Pancreas (tissue), 10 donors: ENCODE data around the gene ZNF710. TPM values are rescaled to one million over a fixed set of nuclear protein-coding genes. Genes with fewer than 3 reads are reported as not detected.
A peak's percentile ranks its signal among the peaks of the same experiment; 100 is the strongest.

Experiments used
- ATAC-seq, 4 donors: fragments of 200-7000 bp; cut with Tn5 transposase; one replicate each; pipeline versions ENCODE4 v1.8.0 to v1.9.1; 2020; ENCODE audit warnings: mild to moderate bottlenecking in 4 of 4, moderate library complexity in 4 of 4
- DNase-seq, 6 donors: peaks; one replicate each; pipeline ENCODE4 v3.0.0-alpha.2; 2020
- FAIRE-seq: peaks from 2 replicates; lab custom pipeline; 2012; peaks lifted over from hg19 to GRCh38; lab: Jason Lieb, UNC
- H3K27ac ChIP-seq, 4 donors: fragments of 200-600 bp; sonication (generic); 1 replicate in 3 of 4; 2 replicates in 1 of 4; pipeline versions ENCODE4 v1.5.0 to v1.8.0; 2020
- H3K27me3 ChIP-seq, 4 donors: fragments of 200-600 bp; one replicate each; pipeline ENCODE4 v1.8.0; 2021
- H3K36me3 ChIP-seq, 3 donors: fragments of 200-600 bp; sonication (generic) in 1 of 3; one replicate each; pipeline versions ENCODE4 v1.5.0 to v1.8.0; 2020 to 2021
- H3K4me1 ChIP-seq, 3 donors: fragments of 200-600 bp; one replicate each; pipeline ENCODE4 v1.8.0; 2021
- H3K4me3 ChIP-seq, 4 donors: fragments of 200-600 bp; sonication (generic) in 2 of 4; one replicate each; pipeline versions ENCODE4 v1.5.0 to v1.8.0; 2020 to 2021
- H3K9me3 ChIP-seq, 4 donors: fragments of 200-600 bp; one replicate each; pipeline ENCODE4 v1.8.0; 2021
- WGBS, 2 donors: extraction: QIAGEN DNeasy Blood & Tissue Kit; methylation state at CpG; one replicate each; pipeline ENCODE4 v1.1.7; 2013; 5-methylcytosine and 5-hydroxymethylcytosine counted together
- intact Hi-C, 3 donors: fragments of 100-400 bp; cut with DNase I; formaldehyde crosslinking; loops; one replicate each; pipeline versions ENCODE4 v1.11.1 to v1.14.2; 2022
- polyA plus RNA-seq, 2 donors: library from polyadenylated mRNA; stranded (reverse); fragments of 200-250 nt; gene quantifications; one replicate each; pipeline ENCODE4 v1.2.3, GENCODE V29; 2013
- total RNA-seq, 6 donors: library from RNA; stranded (reverse); fragmentation: NEBNext Ultra II Directional in 4 of 6; extraction: Animal tissue kit (Norgen Biotek cat#: 25700) in 4 of 6; gene quantifications; one replicate each; pipeline versions ENCODE4 v1.2.1 to v1.2.4, GENCODE V29; 2021 to 2023
- TF ChIP-seq, protein P1 (sequence below), 4 donors: fragments of 200-600 bp; sonication (generic) in 3 of 4; IDR thresholded peaks; one replicate each; pipeline versions ENCODE4 v1.5.0 to v1.8.0; 2021; ENCODE audit warnings: antibody characterized with exemption in 4 of 4
- donor health status: healthy with polysubstance abuse.
- donor health status: DM: no; HTN: no; CAD: no; lungs with moderate emphysema.
- donor health status: DM: no; HTN: no; CAD: no.
- donor health status: control.
- donor health status: control.
- donor health status: Bipolar disorder and iron deficiency.
- donor health status: DM: yes; HTN: yes; CAD: no.
- donor health status: DM: no; HTN: no; CAD: no.
- donor health status: DM: no; HTN: no; CAD: no.
- donor health status: DM: yes; HTN: yes; CAD: no.

ZNF710 gene
- total and polyA plus RNA-seq, 8 donors = 31.9 to 298 (median 37.8) TPM

GRCh38 chr15:90033448-90033847 lies 32.3 kb downstream of the ZNF710 start:
- H3K4me1 ChIP-seq = peaks cover 22 to 73% (median 50%) of the 10 kb centered on the region in 3 donors
- DNase-seq = peak in 2 of 6 donors; percentile 13 to 33
- H3K27me3 ChIP-seq = no peaks in the 10 kb centered on the region
- no peak for FAIRE-seq
- intact Hi-C loops = no loop called here
- 61 to 75% methylated on average over 6 of the region's 6 CpGs for WGBS, 2 donors
- H3K4me3 ChIP-seq = no peak overlapping the region
- TF ChIP-seq, protein P1, sequence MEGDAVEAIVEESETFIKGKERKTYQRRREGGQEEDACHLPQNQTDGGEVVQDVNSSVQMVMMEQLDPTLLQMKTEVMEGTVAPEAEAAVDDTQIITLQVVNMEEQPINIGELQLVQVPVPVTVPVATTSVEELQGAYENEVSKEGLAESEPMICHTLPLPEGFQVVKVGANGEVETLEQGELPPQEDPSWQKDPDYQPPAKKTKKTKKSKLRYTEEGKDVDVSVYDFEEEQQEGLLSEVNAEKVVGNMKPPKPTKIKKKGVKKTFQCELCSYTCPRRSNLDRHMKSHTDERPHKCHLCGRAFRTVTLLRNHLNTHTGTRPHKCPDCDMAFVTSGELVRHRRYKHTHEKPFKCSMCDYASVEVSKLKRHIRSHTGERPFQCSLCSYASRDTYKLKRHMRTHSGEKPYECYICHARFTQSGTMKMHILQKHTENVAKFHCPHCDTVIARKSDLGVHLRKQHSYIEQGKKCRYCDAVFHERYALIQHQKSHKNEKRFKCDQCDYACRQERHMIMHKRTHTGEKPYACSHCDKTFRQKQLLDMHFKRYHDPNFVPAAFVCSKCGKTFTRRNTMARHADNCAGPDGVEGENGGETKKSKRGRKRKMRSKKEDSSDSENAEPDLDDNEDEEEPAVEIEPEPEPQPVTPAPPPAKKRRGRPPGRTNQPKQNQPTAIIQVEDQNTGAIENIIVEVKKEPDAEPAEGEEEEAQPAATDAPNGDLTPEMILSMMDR (IDR thresholded peaks at IDR 0.05) = no peak
- no peaks in the 10 kb centered on the region for H3K36me3 ChIP-seq
- peak overlapping the region in 3 of 4 donors; percentile 58 to 72 (median 71) for H3K27ac ChIP-seq
- ATAC-seq = no peak
- no peaks in the 10 kb centered on the region for H3K9me3 ChIP-seq

GRCh38 chr15:90035095-90035839 lies 34.1 kb downstream of the ZNF710 start:
- 60% methylated on average over 19 of the region's 19 CpGs for WGBS, 2 donors
- H3K4me3 ChIP-seq = no peak overlapping the region
- TF ChIP-seq, protein P1 (IDR thresholded peaks at IDR 0.05) = no peak
- peaks cover 19 to 62% (median 38%) of the 10 kb centered on the region in 3 donors for H3K4me1 ChIP-seq
- no peaks in the 10 kb centered on the region for H3K9me3 ChIP-seq
- no peaks in the 10 kb centered on the region for H3K27me3 ChIP-seq
- FAIRE-seq (no peak), DNase-seq (peak in 5 of 6 donors; percentile 54 to 68 (median 61)), ATAC-seq (peak; percentile 62 to 72 (median 68))
- no peaks in the 10 kb centered on the region for H3K36me3 ChIP-seq
- intact Hi-C loops = no loop called here
- H3K27ac ChIP-seq = peak overlapping the region; percentile 32 to 85 (median 72)

GRCh38 chr15:90035840-90036230 lies 34.7 kb downstream of the ZNF710 start:
- intact Hi-C loops = no loop called here
- Histone ChIP-seq H3K4me3 (no peak overlapping the region), H3K27me3 (no peaks in the 10 kb centered on the region), H3K36me3 (no peaks in the 10 kb centered on the region), H3K4me1 (peaks cover 19 to 65% (median 38%) of the 10 kb centered on the region in 3 donors), H3K27ac (peak overlapping the region in 3 of 4 donors; percentile 60 to 85 (median 85)), H3K9me3 (no peaks in the 10 kb centered on the region)
- FAIRE-seq (no peak), DNase-seq (peak in 2 of 6 donors; percentile 28 to 43), ATAC-seq (no peak)
- TF ChIP-seq, protein P1 (IDR thresholded peaks at IDR 0.05) = no peak
- 85% methylated on average over 10 of the region's 10 CpGs for WGBS, 2 donors

- H3K4me1 ChIP-seq = peaks cover 19 to 65% (median 38%) of the 10 kb centered on the region in 3 donors
- no peaks in the 10 kb centered on the region for H3K9me3 ChIP-seq
- TF ChIP-seq, protein P1 (IDR thresholded peaks at IDR 0.05) = no peak
- intact Hi-C loops = no loop called here
- H3K27me3 ChIP-seq = no peaks in the 10 kb centered on the region
- ATAC-seq (no peak), DNase-seq (peak in 2 of 6 donors; percentile 17 to 39), FAIRE-seq (no peak)
- no peak overlapping the region for H3K4me3 ChIP-seq
- peak overlapping the region in 2 of 4 donors; percentile 85 for H3K27ac ChIP-seq
- no peaks in the 10 kb centered on the region for H3K36me3 ChIP-seq
- WGBS, 2 donors = 80 to 85% methylated on average over 9 of the region's 9 CpGs
These were observed 35.2 kb downstream of the ZNF710 start for GRCh38 chr15:90036343-90036742.
